Measurements from ENCODE around the gene PRKACA. TPM values are rescaled to one million over a fixed set of nuclear protein-coding genes. Genes with fewer than 3 reads are reported as not detected.

The PRKACA gene
- 100 to 1,000 TPM in 1 of 2 donors, 10 to 100 TPM in 1; 34.8 to 106 TPM for total RNA-seq

DNA sequence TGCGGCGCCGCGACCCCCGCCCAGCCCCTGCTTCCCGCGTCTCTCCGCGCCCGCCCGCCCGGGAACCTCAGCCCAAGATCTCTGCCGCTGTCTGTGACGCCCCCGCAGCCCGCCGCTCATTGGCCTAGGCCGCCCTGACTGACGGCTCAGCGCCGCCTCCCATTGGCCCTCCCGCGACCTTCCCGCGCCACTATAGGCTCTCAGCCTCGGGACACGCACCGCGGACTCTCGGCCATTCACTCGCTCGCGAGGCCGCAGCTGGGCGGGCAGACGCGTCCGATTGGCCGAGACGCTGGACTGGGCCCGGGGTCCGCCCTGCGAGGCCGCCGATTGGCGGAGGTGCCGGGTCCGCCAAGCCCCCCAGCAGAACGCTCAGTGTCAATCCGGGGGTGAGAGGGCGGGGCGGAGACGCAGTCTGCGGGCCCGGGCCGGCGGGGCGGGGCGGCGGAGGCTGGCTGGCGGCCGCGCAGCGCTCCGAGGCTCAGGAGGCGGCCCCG, at the start of gene PRKACA:
TSS of gene PRKACA (minus strand) at position 95 of the 497 bp plus-strand sequence. CDS start 215 bp downstream, outside the sequence.
- Histone ChIP-seq H3K4me1 (replicated peaks) (peaks cover 5% of the 10 kb centered on the region), H3K9me3 (no peaks in the 10 kb centered on the region), H3K27ac (peak within 1 kb of the TSS; percentile 94 to 95), H3K4me3 (peak within 1 kb of the TSS; percentile 77 to 84), H3K36me3 (no peaks in the 10 kb centered on the region), H3K27me3 (replicated peaks; ENCODE audit: insufficient read depth) (no peaks in the 10 kb centered on the region)
- peak; percentile 59 for TF ChIP-seq POLR2A (IDR thresholded peaks at IDR 0.05)
- TF ChIP-seq CTCF (IDR thresholded peaks at IDR 0.05): peak in 1 of 4 experiments; percentile 17
- peak; percentile 91 for TF ChIP-seq POLR2AphosphoS5 (IDR thresholded peaks at IDR 0.05)
- intact Hi-C loops (cut with DNase I): loop anchor here (2.0 to 5.0 kb wide), 3 partner anchors 19 to 45 kb away; partner anchors contain the start of genes ASF1B, MISP3 and SAMD1
- WGBS: 0% methylated on average over 40 of the region's 67 CpGs
- peak; percentile 99 for DNase-seq (ENCODE audit: low spot score)

DNA sequence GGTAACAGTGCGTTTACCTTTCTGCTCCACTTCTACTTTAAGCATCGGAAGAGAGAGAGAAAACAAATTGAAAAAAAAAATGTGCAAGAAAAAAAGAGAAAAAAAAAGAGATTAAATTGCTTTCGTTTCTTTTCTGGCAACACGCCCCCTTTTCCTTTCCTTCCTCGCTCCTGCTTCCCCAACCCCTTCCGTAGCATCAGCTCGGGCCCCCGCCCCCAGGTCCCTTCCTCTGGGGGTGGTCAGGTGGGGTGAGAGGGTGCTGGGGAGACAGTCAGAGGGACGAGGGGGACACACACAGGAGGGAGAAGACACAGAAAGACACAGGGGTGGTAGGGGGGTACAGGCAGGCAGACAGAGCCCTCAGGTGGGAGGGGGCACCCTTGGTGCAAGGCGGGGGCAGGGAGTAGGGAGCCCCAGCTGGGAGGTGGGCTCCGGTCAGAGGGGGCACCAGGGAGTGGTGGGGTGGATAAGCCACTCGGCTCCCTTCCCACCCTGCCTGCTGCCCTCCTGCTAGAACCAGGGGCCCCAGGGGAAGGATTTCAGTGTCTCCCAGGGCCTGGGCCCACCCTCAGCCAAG, 49.5 kb upstream of the PRKACA start:
- TF ChIP-seq POLR2AphosphoS5 (IDR thresholded peaks at IDR 0.05): no peak
- TF ChIP-seq POLR2A (IDR thresholded peaks at IDR 0.05): no peak
- TF ChIP-seq CTCF (IDR thresholded peaks at IDR 0.05): no peak
- H3K27me3 ChIP-seq (replicated peaks; ENCODE audit: insufficient read depth): no peaks in the 10 kb centered on the region
- 57% methylated on average over 12 of the region's 12 CpGs for WGBS
- no peak overlapping the region for H3K27ac ChIP-seq
- H3K9me3 ChIP-seq: no peaks in the 10 kb centered on the region
- H3K36me3 ChIP-seq: no peaks in the 10 kb centered on the region
- DNase-seq (ENCODE audit: low spot score): no peak
- H3K4me3 ChIP-seq: no peak overlapping the region
- H3K4me1 ChIP-seq (replicated peaks): no peaks in the 10 kb centered on the region
- intact Hi-C loops (cut with DNase I): no loop called here

- intact Hi-C loops (cut with DNase I): no loop called here
- Histone ChIP-seq H3K4me3 (no peak overlapping the region), H3K4me1 (replicated peaks) (no peaks in the 10 kb centered on the region), H3K36me3 (no peaks in the 10 kb centered on the region), H3K9me3 (no peaks in the 10 kb centered on the region), H3K27ac (no peak overlapping the region), H3K27me3 (replicated peaks; ENCODE audit: insufficient read depth) (no peaks in the 10 kb centered on the region)
- no peak for DNase-seq (ENCODE audit: low spot score)
- WGBS: 73% methylated on average over 20 of the region's 20 CpGs
- TF ChIP-seq POLR2A (IDR thresholded peaks at IDR 0.05) (no peak), POLR2AphosphoS5 (IDR thresholded peaks at IDR 0.05) (no peak), CTCF (IDR thresholded peaks at IDR 0.05) (no peak)
Observed at GRCh38 chr19:14165990-14166830, 48.6 kb upstream of the PRKACA start.

DNA sequence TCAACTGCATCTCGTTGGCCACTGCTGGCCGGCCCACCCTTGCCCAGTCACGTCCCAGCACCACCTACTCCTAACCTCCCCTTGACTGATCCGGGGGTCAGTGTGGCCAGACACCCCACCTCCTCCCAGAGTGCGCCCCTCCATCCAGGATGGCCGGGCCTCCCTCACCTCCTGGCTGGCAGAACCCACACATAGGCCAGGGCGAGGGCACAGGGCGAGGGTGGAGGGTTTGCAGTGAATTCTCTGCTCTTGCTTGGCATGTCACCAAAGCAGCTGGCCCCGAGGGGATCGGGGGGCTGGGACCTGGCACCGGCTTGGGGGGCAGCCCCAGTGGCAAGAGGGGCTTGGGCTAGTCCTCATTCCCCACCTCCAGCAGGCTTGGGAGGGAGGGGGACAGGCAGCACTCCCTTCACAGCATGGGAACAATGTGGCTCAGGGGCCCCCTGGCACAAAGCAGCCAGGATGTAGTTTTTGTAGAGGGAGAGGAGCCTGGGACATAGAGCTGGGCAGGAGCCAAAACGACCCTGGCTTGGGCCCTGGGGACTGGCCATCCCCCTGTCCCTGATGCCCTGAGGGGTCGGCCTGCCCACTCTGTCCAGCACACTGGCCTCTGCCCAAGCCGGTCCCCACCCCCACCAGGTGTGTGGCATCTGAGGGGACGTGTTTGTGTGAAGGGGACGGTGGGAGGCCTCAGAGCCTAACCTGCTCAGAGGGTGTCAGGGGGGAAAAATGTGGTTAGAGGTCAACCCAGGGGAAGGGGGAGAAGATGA, 47.3 kb upstream of the PRKACA start:
- DNase-seq (ENCODE audit: low spot score): no peak
- Histone ChIP-seq H3K36me3 (no peaks in the 10 kb centered on the region), H3K9me3 (no peaks in the 10 kb centered on the region), H3K4me1 (replicated peaks) (no peaks in the 10 kb centered on the region), H3K4me3 (no peak overlapping the region), H3K27me3 (replicated peaks; ENCODE audit: insufficient read depth) (no peaks in the 10 kb centered on the region), H3K27ac (no peak overlapping the region)
- WGBS: 79% methylated on average over 16 of the region's 16 CpGs
- intact Hi-C loops (cut with DNase I): no loop called here
- no peak for TF ChIP-seq CTCF (IDR thresholded peaks at IDR 0.05)
- TF ChIP-seq POLR2AphosphoS5 (IDR thresholded peaks at IDR 0.05): no peak
- no peak for TF ChIP-seq POLR2A (IDR thresholded peaks at IDR 0.05)

Measured in prostate gland (tissue), 2 donors.